Measurements from ENCODE around the gene THBS2. TPM values are rescaled to one million over a fixed set of nuclear protein-coding genes. Genes with fewer than 3 reads are reported as not detected.

THBS2 gene
- total RNA-seq, 1 donor from 2014 or later, result 0.13 TPM

DNA sequence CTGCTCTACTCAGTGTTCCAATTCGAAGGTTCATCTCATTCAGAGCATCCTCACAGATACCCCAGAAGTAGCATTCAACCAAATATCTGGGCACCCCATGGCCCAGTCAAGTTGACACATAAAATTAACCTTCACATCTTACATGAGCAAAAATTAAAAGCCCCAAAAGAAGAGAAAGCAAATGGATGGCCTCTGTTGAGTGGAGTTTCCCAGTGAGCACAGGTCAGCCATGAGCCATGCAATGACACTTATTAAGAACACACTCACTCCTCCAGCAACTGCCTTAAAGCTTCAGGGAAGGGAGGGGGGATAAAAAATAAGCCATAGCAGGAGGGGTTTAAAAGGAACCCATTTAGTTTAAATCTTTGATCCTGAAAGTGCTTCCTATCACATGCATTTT is 14.6 kb upstream of the THBS2 start:
- Histone ChIP-seq H3K27me3 (no peaks in the 10 kb centered on the region), H3K27ac (no peak overlapping the region), H3K4me3 (no peak overlapping the region), H3K79me2 (ENCODE audit: low read depth) (no peaks in the 10 kb centered on the region), H4K20me1 (ENCODE audit: low read depth) (no peaks in the 10 kb centered on the region), H3K4me1 (peaks cover 15% of the 10 kb centered on the region), H3K36me3 (no peaks in the 10 kb centered on the region), H2AFZ (replicated peaks) (no peak overlapping the region), H3K9me3 (ENCODE audit: low read depth) (no peaks in the 10 kb centered on the region), H3K9ac (no peak overlapping the region), H3F3A (ENCODE audit: low read depth) (peaks cover 13% of the 10 kb centered on the region), H3K4me2 (no peak overlapping the region)
- H3K4me1 Mint-ChIP-seq, result peaks cover 22% of the 10 kb centered on the region
- DNase-seq (ENCODE audit: low spot score), result no peak
- TF ChIP-seq, protein P1, sequence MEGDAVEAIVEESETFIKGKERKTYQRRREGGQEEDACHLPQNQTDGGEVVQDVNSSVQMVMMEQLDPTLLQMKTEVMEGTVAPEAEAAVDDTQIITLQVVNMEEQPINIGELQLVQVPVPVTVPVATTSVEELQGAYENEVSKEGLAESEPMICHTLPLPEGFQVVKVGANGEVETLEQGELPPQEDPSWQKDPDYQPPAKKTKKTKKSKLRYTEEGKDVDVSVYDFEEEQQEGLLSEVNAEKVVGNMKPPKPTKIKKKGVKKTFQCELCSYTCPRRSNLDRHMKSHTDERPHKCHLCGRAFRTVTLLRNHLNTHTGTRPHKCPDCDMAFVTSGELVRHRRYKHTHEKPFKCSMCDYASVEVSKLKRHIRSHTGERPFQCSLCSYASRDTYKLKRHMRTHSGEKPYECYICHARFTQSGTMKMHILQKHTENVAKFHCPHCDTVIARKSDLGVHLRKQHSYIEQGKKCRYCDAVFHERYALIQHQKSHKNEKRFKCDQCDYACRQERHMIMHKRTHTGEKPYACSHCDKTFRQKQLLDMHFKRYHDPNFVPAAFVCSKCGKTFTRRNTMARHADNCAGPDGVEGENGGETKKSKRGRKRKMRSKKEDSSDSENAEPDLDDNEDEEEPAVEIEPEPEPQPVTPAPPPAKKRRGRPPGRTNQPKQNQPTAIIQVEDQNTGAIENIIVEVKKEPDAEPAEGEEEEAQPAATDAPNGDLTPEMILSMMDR (IDR thresholded peaks at IDR 0.05), result no peak
- TF ChIP-seq EZH2phosphoT487 (IDR thresholded peaks at IDR 0.05) (no peak), EZH2 (IDR thresholded peaks at IDR 0.05) (no peak)
- no peaks in the 10 kb centered on the region for H3K36me3 Mint-ChIP-seq
- peaks cover 2% of the 10 kb centered on the region for H3K9me3 Mint-ChIP-seq
- H3K27me3 Mint-ChIP-seq (ENCODE audit: insufficient read depth, low read depth), result peaks cover 6% of the 10 kb centered on the region
- H3K27ac Mint-ChIP-seq, result no peak overlapping the region
- H3K4me3 Mint-ChIP-seq, result no peak overlapping the region

DNA sequence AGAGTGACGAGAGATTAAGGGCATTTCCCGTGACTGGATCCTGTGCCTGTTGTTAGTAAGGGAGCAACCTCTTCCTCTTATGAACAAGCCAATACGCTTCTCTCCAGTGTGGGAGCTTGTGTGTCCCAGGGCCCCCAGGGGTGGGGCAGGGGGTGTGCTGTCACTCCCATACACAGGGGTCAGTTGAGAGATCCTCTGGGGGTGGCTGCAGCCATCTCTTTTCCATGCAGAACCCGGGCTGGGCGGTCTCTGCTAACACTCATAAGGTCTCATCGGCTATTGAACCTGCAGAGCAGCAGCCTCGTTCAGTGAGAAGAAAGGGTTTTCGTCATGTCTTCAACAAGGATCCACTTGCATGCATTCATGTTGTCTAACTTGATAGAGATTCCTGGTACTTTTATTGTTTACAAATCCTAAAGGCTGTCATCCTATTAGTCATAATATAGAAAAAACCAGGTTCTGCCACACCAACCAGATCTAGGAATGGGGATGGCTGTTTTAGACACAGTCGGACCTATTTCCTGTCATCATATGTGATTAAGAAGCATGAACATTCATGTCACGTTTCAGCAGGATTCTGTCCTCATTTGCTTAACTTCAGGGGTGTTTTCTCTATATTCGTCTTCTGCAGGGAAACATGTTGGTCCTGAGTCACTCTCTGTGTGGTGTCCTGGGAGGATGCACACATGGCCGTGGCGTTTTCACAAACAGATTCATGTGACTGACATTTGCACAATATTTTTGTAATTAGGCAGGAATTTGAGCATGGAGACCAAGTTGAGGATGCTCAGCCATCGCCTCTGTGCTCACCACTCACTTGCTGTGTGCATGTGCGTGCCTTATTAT is 13.3 kb upstream of the THBS2 start:
- no peaks in the 10 kb centered on the region for H3K36me3 Mint-ChIP-seq
- H3K27me3 Mint-ChIP-seq (ENCODE audit: insufficient read depth, low read depth), result peaks cover 6% of the 10 kb centered on the region
- H3K9me3 ChIP-seq (ENCODE audit: low read depth), result no peaks in the 10 kb centered on the region
- peaks cover 15% of the 10 kb centered on the region for H3K4me1 ChIP-seq
- no peaks in the 10 kb centered on the region for H4K20me1 ChIP-seq (ENCODE audit: low read depth)
- no peaks in the 10 kb centered on the region for H3K27me3 ChIP-seq
- no peak for DNase-seq (ENCODE audit: low spot score)
- no peak overlapping the region for H2AFZ ChIP-seq (replicated peaks)
- no peak overlapping the region for H3K27ac ChIP-seq
- H3K36me3 ChIP-seq, result no peaks in the 10 kb centered on the region
- H3K9ac ChIP-seq, result no peak overlapping the region
- no peak for TF ChIP-seq EZH2phosphoT487 (IDR thresholded peaks at IDR 0.05)
- TF ChIP-seq EZH2 (IDR thresholded peaks at IDR 0.05), result no peak
- H3K27ac Mint-ChIP-seq, result peak overlapping the region; percentile 50
- H3K4me3 ChIP-seq, result no peak overlapping the region
- H3K4me2 ChIP-seq, result no peak overlapping the region
- peaks cover 18% of the 10 kb centered on the region for H3K4me1 Mint-ChIP-seq
- H3F3A ChIP-seq (ENCODE audit: low read depth), result peaks cover 13% of the 10 kb centered on the region
- H3K9me3 Mint-ChIP-seq, result peaks cover 2% of the 10 kb centered on the region
- H3K79me2 ChIP-seq (ENCODE audit: low read depth), result no peaks in the 10 kb centered on the region
- no peak overlapping the region for H3K4me3 Mint-ChIP-seq

DNA sequence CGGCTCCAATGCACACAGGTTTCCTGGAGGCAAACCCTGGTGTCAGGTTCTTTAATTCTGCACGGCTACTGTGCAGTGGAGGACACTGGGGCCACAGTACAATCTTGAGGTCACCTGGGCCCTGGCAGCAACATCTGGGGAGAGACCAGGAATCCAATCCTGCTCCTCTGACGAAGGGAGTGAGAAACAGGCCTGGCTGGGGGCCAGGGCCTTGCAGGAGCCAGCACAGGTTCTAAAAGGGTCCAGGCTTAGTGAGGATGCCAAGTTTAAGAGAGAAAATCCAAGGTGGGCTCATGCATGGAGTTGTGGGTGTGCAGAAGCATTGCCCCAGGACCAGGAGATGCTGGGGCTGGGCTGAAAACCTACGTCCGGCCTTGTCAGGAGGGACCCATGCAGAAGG is 12.6 kb upstream of the THBS2 start:
- TF ChIP-seq EZH2 (IDR thresholded peaks at IDR 0.05) (no peak), EZH2phosphoT487 (IDR thresholded peaks at IDR 0.05) (no peak)
- TF ChIP-seq, protein P1 (IDR thresholded peaks at IDR 0.05), result no peak
- H3K27me3 ChIP-seq, result no peaks in the 10 kb centered on the region
- H3K4me1 ChIP-seq, result peaks cover 10% of the 10 kb centered on the region
- H3K79me2 ChIP-seq (ENCODE audit: low read depth), result no peaks in the 10 kb centered on the region
- DNase-seq (ENCODE audit: low spot score), result no peak
- no peak overlapping the region for H3K4me3 Mint-ChIP-seq
- peaks cover 6% of the 10 kb centered on the region for H3K27me3 Mint-ChIP-seq (ENCODE audit: insufficient read depth, low read depth)
- H3K9me3 Mint-ChIP-seq, result peaks cover 2% of the 10 kb centered on the region
- H3K9ac ChIP-seq, result no peak overlapping the region
- H3K36me3 ChIP-seq, result no peaks in the 10 kb centered on the region
- peaks cover 11% of the 10 kb centered on the region for H3K4me1 Mint-ChIP-seq
- no peak overlapping the region for H3K4me2 ChIP-seq
- H4K20me1 ChIP-seq (ENCODE audit: low read depth), result no peaks in the 10 kb centered on the region
- H3F3A ChIP-seq (ENCODE audit: low read depth), result peaks cover 9% of the 10 kb centered on the region
- no peaks in the 10 kb centered on the region for H3K9me3 ChIP-seq (ENCODE audit: low read depth)
- H3K36me3 Mint-ChIP-seq, result no peaks in the 10 kb centered on the region
- H2AFZ ChIP-seq (replicated peaks), result no peak overlapping the region
- no peak overlapping the region for H3K27ac ChIP-seq
- no peak overlapping the region for H3K27ac Mint-ChIP-seq
- H3K4me3 ChIP-seq, result no peak overlapping the region
